GM21529 (cell line): Measurements from ENCODE around the gene CCDC149.
A peak's percentile ranks its signal among the peaks of the same experiment; 100 is the strongest.

ENCODE experiments used
- ATAC-seq: cut with Tn5 transposase; IDR thresholded peaks from one replicate; pipeline ENCODE4 v1.9.1; 2021; ENCODE audit not compliant: unreplicated experiment

CCDC149 gene

DNA sequence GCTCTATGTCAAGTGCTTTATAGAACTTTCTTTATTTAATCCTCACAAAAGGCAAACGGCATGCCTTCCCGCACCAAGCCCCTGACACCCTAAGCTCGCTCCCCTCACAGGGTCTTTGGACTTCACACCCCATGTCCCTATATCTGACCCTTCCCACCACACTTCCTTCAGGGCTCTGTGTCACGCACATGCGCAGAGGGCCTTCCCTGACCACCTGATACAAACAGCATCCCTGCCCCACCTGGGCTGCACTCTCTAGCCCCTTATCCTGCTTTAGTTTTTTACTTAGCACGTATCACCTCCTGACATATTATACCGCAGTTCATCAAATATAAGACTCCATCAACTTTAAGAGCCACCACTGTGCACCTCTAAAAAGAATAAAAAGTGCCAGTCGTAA is 67.7 kb downstream of the CCDC149 start:
- ATAC-seq = no peak

DNA sequence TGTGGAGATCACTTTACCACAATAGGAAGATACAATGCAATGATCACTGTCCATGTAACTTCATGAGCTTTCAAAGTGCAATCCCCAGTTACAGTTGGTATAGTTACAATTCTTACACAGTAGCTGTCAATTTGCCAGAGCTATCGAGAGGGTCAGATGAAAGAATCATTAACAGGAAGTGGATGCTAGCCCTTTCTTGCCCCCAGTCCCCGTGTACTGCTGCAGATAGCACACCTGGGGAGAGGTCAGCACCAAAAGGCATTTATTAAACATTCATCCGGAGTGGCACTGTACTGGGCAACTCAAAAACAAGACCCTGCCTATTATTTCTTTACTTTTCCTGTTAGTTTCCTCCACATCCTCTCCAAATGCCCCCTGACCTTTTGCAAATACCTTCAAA is 69.7 kb downstream of the CCDC149 start:
- no peak for ATAC-seq

DNA sequence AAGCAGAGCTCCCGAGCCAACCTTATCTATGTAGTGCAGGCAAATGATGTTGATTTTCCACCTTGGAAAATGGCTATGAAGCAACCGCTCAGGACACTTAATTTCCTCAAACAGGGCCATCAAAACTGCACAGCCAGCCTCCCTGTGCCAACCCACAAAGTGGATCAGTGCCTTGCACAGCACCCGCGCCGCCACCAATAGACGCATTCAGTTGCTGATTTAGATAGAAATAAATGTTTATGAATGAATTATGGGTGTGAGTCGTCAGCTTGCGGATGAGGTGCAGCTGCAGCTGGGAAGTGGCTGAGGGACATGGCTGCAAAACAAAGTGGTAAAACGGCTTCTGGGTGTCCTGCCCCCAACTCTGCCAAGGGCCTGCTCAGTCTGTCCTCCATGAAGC is 70.5 kb downstream of the CCDC149 start:
- no peak for ATAC-seq

DNA sequence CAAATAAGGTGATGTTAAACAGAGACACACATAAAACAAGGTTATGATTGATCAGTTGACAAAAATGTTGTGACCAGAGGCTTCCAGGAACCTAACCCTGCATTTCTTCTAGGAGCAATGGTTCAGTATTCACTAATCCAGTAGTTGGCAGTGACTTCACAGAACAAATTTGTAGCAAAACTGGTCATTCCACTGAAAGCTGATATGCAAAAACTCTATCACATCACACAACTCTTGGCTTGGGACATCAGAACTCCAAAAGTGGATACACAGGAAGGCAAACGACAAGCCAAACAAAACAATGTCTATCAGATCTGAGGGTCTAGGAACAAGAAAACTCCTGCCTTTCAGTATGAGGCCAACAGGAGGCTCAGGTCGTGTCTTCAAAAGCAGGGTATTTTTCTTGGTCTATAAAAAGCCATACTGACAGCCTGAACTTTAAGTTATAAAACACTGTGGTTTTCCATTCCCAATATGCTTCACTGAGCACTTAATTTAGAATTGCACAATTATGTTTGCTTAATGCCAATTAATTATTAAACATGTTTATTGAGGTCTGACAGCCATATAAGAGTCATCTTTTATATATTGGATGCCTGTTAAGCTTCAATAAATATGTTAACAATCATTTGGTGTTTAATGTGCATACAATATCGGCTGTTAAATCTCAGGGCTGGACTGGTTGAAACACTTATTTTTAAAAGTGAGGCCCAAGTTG is 71.9 kb downstream of the CCDC149 start:
- ATAC-seq = no peak

DNA sequence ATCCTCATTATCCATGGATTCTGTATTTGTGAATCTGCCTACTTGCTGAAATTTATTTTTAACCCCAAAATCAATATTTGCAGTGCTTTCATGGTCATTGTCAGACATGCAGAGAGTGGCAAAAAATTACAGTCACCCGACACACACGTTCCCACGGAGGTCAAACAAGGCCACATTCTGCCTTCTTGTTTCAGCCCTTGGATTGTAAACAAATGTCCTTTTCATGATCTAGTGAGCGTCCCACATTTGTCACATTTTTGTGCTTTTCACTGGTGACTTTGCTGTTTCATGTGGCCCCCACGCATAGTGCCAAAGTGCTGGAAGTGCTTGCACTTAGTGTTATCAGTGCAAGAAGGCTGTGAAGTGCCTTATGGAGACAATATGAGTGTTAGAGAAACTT is 72.5 kb downstream of the CCDC149 start:
- no peak for ATAC-seq

- no peak for ATAC-seq
Observed at GRCh38 chr4:24837781-24838180, 75.1 kb downstream of the CCDC149 start.

GRCh38 chr4:24837336-24837735 is 75.5 kb downstream of the CCDC149 start:
- ATAC-seq = no peak

DNA sequence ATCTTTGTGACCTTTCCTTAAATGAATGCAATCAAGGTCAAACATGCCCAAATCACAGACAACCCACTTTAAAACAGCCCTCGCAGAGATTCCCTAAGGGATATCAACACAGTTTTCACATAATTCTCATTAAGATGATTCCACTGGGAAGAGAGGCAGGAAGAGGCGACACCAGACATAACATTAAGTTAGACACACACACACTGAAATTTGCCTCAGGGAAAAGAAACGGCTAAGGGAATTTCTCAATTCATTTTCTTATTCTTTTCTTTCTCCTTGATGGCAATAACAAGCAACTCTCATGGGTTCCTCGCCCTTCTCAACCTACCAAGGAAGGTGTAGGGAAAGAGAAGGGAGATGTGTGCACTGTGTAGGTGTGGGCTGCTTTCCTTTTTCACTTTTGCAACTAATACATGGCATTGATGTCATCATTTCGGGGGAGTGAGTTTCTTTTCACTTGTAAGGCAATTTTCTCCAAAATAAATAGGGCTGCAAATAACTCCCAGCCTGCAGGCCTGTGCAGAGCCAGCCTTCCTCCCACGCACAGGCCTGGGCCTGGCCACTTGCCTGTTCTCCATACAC is 76.1 kb downstream of the CCDC149 start:
- ATAC-seq = peak; percentile 51

- no peak for ATAC-seq
Observed at GRCh38 chr4:24835696-24836095, 77.1 kb downstream of the CCDC149 start.

DNA sequence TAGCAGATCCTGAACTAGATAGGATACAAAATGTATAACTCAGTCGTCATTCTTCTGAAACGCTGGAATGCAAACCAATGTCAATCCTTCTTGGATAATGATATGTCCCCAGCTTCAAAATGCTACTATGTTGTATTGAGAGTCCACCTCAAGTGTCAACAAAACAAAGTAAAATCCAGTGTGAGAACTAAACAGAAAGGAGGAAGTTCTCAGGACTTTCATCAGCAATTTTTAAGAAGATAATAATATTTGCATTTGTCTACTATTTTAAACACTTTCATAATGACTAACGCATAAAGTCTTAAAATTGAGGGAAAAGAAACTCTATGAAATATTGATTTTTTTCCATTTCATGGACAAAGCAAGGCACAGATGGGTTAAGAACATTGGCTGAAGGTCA is 81.2 kb downstream of the CCDC149 start:
- ATAC-seq = no peak

DNA sequence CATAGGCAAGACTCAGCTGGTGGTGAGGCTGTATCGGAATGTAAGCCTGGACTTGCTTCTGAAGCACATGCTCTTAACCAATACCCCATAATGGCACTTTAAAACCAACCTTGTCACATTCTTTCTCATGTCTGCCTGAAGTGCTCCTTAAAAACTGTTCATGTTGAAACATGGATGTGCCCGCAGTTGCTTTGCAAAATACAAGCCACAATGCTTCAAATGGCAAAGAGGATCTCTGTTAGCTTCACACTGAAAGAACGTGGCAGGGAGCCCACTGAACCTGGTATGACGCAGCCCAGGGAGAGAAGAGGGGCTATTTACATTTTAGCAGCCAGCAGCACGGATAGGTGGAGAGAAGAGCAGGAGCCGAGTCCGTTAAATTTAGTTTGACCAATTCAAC is 88.1 kb downstream of the CCDC149 start:
- no peak for ATAC-seq

GRCh38 chr4:24820541-24820940 is 92.3 kb downstream of the CCDC149 start:
- ATAC-seq = no peak

- no peak for ATAC-seq
Observed at GRCh38 chr4:24816797-24817196, 96.0 kb downstream of the CCDC149 start.

GRCh38 chr4:24813732-24814131 is 99.1 kb downstream of the CCDC149 start:
- ATAC-seq = no peak

GRCh38 chr4:24810871-24811631 is 101.8 kb downstream of the CCDC149 start:
- no peak for ATAC-seq

DNA sequence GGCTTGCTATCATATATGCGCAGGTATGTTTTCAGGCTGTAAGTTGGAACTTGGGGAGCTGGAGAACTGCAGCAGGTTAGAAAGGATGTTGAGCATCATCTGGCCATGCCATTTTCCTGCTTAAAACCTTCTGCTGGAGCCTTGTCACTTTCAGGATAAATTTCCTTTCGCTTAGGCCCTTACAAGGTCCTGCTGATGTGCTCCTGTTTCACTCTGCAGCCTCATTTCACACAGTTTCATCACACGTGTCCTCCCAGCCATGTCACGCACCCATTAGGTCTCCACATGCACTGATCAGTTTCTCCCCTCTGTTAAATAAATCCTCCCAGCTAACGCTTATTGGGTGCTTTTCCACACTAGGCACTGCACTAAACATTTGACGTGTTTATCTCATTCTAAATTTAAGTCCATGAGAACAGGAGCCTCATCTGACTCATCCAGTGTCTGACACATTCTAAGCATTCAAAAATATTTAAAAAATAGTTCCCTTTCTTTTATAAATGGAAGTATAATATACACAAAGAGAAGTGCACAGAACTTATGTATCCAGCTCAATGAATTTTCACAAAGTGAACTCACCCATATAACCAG is 102.9 kb downstream of the CCDC149 start:
- no peak for ATAC-seq

DNA sequence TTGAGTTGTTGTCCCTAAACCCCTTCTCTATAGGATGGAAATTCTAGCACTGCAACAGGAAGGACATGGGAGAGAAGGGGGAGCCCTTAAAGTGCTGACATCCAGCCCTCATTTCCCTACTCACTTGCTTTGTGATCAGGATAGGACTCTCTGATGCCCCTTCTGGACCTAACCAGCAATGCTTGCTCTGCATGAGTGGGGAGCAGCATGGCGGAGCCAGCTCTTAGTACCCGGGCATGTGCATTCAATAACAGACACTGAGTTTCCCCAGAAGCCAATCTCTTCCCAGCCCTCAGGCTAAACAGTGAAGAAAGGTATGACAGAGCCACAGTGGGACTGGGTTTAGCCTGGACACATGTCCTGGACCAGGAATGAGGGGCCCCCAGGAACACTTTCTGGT is 103.5 kb downstream of the CCDC149 start:
- ATAC-seq = no peak

GRCh38 chr4:24808955-24809354 is 103.9 kb downstream of the CCDC149 start:
- no peak for ATAC-seq

DNA sequence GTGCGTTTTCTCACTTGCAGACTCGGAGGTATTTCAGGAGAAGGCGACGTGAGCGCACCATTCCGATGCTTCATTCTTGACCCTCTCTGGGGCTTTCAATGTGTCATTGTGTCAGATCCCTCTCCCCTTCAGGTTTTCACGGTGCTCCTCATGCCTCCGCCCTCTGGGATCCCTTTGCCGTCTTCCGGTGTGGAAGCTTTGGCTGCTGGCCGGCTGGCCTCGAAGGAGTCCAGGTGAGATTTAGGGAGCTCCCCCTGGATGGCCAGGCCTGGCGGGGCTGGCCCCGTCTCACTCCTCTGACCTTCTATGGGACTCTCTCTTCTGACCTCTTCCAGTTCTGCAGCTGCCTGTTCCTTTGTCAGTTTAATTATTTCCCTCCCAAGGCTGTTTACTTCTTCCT is 104.6 kb downstream of the CCDC149 start:
- no peak for ATAC-seq

DNA sequence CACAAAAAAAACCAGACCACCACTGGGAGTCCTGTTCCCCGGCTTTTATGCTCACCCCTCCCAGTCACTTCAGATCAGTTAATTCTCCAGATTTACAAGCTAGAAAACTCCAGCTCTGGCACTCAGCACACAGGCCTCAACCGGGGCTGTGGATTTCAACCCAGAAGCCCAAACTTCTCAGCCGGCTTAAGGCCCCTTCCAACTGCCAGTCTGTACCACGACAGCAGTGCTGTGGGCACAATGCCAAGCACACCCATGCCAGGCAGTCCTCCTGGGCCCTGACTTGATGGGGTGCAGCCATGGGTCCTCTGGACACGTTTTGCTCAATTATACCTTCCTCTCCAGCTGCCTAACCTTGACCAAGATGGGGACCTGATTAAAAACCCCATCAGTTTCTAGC is 105.2 kb downstream of the CCDC149 start:
- ATAC-seq = no peak

- no peak for ATAC-seq
Observed at GRCh38 chr4:24806206-24806990, 106.4 kb downstream of the CCDC149 start.
